Left renal cortex interstitium (tissue), 4 donors: Measurements from ENCODE around the gene ACTMAP. TPM values are rescaled to one million over a fixed set of nuclear protein-coding genes. Genes with fewer than 3 reads are reported as not detected.

ENCODE experiments used
- DNase-seq, 4 donors: peaks; one replicate each; pipeline ENCODE4 v3.0.0-alpha.2; 2013; ENCODE audit warnings: low read depth in 4 of 4, low spot score in 2 of 4, missing footprints in 1 of 4
- polyA plus RNA-seq, 4 donors: library from polyadenylated mRNA; unstranded; fragments of 120-200 nt; gene quantifications; one replicate each; pipeline ENCODE4 v1.2.1, GENCODE V29; 2013; ENCODE audit not compliant: insufficient read length in 4 of 4

ACTMAP gene
- polyA plus RNA-seq, 4 donors, result 10.3 to 21.1 (median 15.8) TPM

GRCh38 chr19:40702337-40703012 is 47.8 kb downstream of the ACTMAP start:
- no peak for DNase-seq

- no peak for DNase-seq
These were observed 48.5 kb downstream of the ACTMAP start for GRCh38 chr19:40701758-40702157.

GRCh38 chr19:40700083-40700482 is 50.2 kb downstream of the ACTMAP start:
- no peak for DNase-seq

- DNase-seq, result no peak
These were observed 53.3 kb downstream of the ACTMAP start for GRCh38 chr19:40697007-40697406.

- no peak for DNase-seq
These were observed 54.4 kb downstream of the ACTMAP start for GRCh38 chr19:40695881-40696280.

- DNase-seq, result no peak
These were observed 56.4 kb downstream of the ACTMAP start for GRCh38 chr19:40693896-40694295.

- DNase-seq, result no peak
These were observed 57.0 kb downstream of the ACTMAP start for GRCh38 chr19:40693150-40693788.

- DNase-seq, result no peak
These were observed 58.1 kb downstream of the ACTMAP start for GRCh38 chr19:40692212-40692551.

GRCh38 chr19:40691421-40692211 is 58.7 kb downstream of the ACTMAP start:
- DNase-seq, result no peak

Other genes with a start within 250 kb of the ACTMAP start
- gene SHKBP1, start 173.6 kb downstream of the ACTMAP start, polyA plus RNA-seq, result 10 to 100 TPM; 32.8 to 61.1 (median 43.8) TPM
- gene LTBP4, start 149.1 kb downstream of the ACTMAP start, polyA plus RNA-seq, result 100 to 1,000 TPM; 174 to 362 (median 282) TPM
- 10 to 100 TPM in 3 of 4 donors, 1 to 10 TPM in 1; 8.9 to 20.7 (median 16.3) TPM for gene NUMBL, start 59.8 kb downstream of the ACTMAP start, polyA plus RNA-seq
- gene COQ8B, start 33.6 kb downstream of the ACTMAP start, polyA plus RNA-seq, result 10 to 100 TPM; 31.0 to 54.1 (median 40.9) TPM
- 10 to 100 TPM; 12.4 to 16.6 (median 14.5) TPM for gene ITPKC, start 33.4 kb downstream of the ACTMAP start, polyA plus RNA-seq
- 100 to 1,000 TPM; 107 to 135 (median 124) TPM for gene SNRPA, start 726 bp upstream of the ACTMAP start, polyA plus RNA-seq
- gene MIA, start 25.0 kb upstream of the ACTMAP start, polyA plus RNA-seq, result 1 to 10 TPM in 1 of 4 donors, under 1 TPM in 3; 0.81 to 4.2 (median 0.92) TPM
- 10 to 100 TPM; 11.2 to 13.7 (median 12.0) TPM for gene RAB4B, start 27.8 kb upstream of the ACTMAP start, polyA plus RNA-seq
- 10 to 100 TPM; 64.8 to 91.8 (median 79.0) TPM for gene EGLN2, start 48.7 kb upstream of the ACTMAP start, polyA plus RNA-seq
- gene CYP2A6, start 100.0 kb upstream of the ACTMAP start, polyA plus RNA-seq, result under 1 TPM in 2 of 4 donors, not detected in 2; 0.10 to 0.35 TPM
- gene CYP2A7, start 131.8 kb upstream of the ACTMAP start, polyA plus RNA-seq, result under 1 TPM in 3 of 4 donors, not detected in 1; 0.16 to 0.55 (median 0.38) TPM
- gene CYP2B6, start 240.8 kb upstream of the ACTMAP start, polyA plus RNA-seq, result 1 to 10 TPM; 1.8 to 2.9 (median 2.5) TPM